D721Med (cell line): ENCODE results near the gene CAMK2D.

Source experiments
- DNase-seq: peaks from one replicate; pipeline ENCODE4 v3.0.0; 2011; ENCODE audit warnings: low spot score; ENCODE audit not compliant: insufficient read length
- FAIRE-seq: peaks from 2 replicates; lab custom pipeline; 2011; peaks lifted over from hg19 to GRCh38; lab: Jason Lieb, UNC
- CTCF ChIP-seq: IDR thresholded peaks from 2 replicates; pipeline ENCODE4 v1.5.1; 2012; ENCODE audit warnings: mild to moderate bottlenecking, control low read depth; ENCODE audit not compliant: insufficient read depth; ENCODE audit errors: missing control alignments

Gene CAMK2D

GRCh38 chr4:113759696-113760093 lies 1.8 kb downstream of the CAMK2D start:
- FAIRE-seq: no peak

GRCh38 chr4:113758372-113758771 lies 3.2 kb downstream of the CAMK2D start:
- FAIRE-seq: no peak
- no peak for TF ChIP-seq CTCF
- DNase-seq: no peak

More at GRCh38 chr4:113759696-113760093, 1.8 kb downstream of the CAMK2D start:
- TF ChIP-seq CTCF: no peak
- no peak for DNase-seq

GRCh38 chr4:113757486-113757885 lies 4.1 kb downstream of the CAMK2D start:
- DNase-seq: no peak
- FAIRE-seq: no peak
- no peak for TF ChIP-seq CTCF

GRCh38 chr4:113756005-113756410 lies 5.5 kb downstream of the CAMK2D start:
- FAIRE-seq: no peak
- no peak for DNase-seq
- no peak for TF ChIP-seq CTCF

GRCh38 chr4:113750734-113751133 lies 10.8 kb downstream of the CAMK2D start:
- TF ChIP-seq CTCF: no peak
- no peak for DNase-seq
- no peak for FAIRE-seq

- no peak for DNase-seq
- no peak for FAIRE-seq
- TF ChIP-seq CTCF: no peak
Measured at GRCh38 chr4:113750296-113750695, 11.2 kb downstream of the CAMK2D start.

- FAIRE-seq (no peak), DNase-seq (no peak)
- no peak for TF ChIP-seq CTCF
Measured at GRCh38 chr4:113749178-113749577, 12.4 kb downstream of the CAMK2D start.
